IPS-18c (cell line): ENCODE measurements around the gene SLC8A2.
"Not testable (repeated sequence)": the region's sequence is repeated elsewhere in the genome, so short reads cannot be mapped to it uniquely, and the experiment has no call there.

Source experiments
- H3K4me3 ChIP-seq: 2 replicates; pipeline ENCODE4 v1.7.0; 2013; ENCODE audit warnings: low read depth, mild to moderate bottlenecking, low read length, moderate library complexity; ENCODE audit not compliant: insufficient read depth
- H3K9me3 ChIP-seq: one replicate; pipeline ENCODE4 v1.6.1; 2013; ENCODE audit warnings: mild to moderate bottlenecking, low read length, moderate library complexity; ENCODE audit not compliant: control insufficient read depth, insufficient read depth

The SLC8A2 gene

DNA sequence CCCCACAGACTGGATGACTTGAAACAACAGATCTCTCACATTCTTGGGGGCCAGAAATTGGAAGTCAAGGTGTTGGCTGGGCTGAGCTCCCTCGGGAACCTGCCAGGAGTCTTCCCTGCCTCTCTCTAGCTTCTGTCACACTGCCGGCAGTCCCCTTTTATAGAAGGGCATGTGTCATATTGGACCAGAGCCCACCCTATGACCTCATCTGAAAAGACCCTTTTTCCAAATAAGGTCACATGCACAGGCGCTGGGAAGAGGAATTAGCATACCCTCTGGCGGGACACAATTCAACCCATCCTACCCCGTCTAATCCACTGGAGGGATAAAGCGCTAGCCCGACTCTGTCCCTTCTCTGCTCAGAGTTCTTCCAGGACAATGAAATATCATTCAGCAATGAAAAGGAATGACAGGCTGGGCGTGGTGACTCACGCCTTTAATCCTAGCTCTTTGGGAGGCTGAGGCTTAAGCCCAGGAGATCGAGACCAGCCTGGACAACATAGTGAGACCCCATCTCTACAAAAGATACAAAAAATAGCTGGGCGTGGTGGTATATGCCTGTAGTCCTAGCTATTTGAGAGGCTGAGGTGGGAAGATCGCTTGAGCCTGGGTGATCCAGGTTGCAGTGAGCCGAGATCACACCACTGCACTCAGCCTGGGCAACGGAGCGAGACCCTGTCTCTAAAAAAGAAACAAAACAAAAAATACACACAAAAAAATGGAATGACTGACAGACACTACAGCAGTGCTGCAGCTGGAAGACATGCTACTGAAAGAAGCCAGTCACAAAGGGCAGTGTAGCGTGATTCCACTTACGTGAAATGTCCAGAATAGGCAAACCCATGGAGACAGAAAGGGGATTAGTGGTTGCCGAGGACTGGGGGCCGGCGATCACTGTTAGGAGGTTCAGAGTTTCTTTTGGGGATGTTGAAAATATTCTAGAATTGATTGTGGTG, 80.9 kb downstream of the SLC8A2 start:
- no peak overlapping the region for H3K4me3 ChIP-seq
- no peaks in the 10 kb centered on the region for H3K9me3 ChIP-seq

DNA sequence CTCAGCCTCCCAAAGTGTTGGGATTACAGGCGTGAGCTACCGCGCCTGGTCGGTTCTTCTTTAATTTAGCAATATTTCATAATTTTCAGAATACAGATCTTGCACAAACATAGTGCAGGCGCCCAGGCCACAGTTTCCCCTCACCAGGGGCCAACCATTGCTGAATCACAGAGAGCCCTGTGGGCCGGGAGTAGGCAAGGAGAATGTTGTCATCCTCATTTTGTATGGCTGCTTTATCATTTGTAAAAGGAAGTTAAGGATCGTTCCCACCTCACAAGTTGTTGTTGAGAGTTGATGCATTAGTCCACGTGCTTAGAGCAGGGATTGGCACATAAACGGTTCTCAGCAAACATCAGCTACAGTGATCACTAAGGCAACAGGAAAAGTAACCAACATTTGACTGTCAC, 82.5 kb downstream of the SLC8A2 start:
- H3K4me3 ChIP-seq = no peak overlapping the region
- no peaks in the 10 kb centered on the region for H3K9me3 ChIP-seq

DNA sequence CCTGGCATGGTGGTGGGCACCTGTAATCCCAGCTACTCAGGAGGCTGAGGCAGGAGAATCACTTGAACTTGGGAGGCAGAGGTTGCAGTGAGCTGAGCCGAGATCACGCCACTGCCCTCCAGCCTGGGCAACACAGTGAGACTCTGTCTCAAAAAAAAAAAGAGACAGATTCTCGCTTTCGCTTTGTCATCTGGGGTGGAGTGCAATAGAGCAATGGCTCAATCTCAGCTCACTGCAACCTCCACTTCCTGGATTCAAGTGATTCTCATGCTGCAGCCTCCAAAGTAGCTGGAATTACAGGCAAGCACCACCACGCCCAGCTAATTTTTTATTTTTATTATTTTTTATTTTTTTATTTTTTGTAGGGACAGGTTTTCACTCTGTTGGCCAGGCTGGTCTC, 83.0 kb downstream of the SLC8A2 start:
- H3K4me3 ChIP-seq, H3K9me3 ChIP-seq: not testable (repeated sequence)

DNA sequence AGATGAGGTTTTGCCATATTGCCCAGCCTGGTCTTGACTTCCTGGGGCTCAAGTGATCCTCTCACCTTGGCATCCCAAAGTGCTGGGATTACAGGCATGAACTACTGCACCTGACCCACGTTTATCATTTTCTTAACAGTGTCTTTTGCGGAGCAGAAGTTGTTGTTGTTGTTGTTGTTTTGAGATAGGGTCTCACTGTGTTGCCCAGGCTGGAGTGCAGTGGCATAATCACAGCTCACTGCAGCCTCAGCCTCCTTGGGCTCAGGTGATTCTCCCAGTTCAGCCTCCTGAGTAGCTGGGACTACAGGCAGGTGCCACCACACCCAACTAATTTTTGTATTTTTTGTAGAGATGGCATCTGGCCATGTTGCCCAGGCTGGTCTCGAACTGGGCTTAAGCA, 84.1 kb downstream of the SLC8A2 start:
- H3K4me3 ChIP-seq, H3K9me3 ChIP-seq: not testable (repeated sequence)

DNA sequence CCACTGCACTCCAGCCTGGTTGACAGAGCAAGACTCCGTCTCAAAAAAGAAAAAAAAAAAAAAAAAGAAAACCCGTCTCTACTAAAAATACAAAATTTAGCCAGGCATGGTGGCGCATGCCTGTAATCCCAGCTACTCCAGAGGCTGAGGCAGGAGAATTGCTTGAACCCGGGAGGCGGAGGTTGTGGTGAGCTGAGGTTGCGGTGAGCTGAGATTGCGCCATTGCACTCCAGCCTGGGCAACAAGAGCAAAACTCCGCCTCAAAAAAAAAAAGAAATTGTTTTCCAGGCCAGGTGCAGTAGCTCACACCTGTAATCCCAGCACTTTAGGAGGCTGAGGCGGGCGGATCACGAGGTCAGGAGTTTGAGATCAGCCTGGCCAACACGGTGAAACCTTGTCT, 85.1 kb downstream of the SLC8A2 start:
- H3K9me3 ChIP-seq, H3K4me3 ChIP-seq: not testable (repeated sequence)

DNA sequence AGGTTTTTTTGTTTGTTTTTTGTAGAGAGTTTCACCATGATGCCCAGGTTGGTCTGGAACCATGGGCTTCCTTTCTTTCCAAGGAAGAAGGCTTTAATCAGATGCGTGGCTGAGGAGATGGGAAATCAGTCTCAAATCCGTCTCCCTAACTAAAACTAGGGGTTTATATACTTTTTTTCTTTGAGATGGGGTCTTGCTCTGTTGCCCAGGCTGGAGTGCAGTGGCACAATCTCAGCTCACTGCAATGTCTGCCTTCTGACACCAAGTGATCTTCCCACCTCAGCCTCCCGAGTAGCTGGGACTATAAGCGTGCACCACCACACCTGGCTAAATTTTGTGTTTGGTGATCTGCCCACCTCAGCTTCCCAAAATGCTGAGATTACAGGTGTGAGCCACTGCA, 87.2 kb downstream of the SLC8A2 start:
- H3K9me3 ChIP-seq, H3K4me3 ChIP-seq: not testable (repeated sequence)

DNA sequence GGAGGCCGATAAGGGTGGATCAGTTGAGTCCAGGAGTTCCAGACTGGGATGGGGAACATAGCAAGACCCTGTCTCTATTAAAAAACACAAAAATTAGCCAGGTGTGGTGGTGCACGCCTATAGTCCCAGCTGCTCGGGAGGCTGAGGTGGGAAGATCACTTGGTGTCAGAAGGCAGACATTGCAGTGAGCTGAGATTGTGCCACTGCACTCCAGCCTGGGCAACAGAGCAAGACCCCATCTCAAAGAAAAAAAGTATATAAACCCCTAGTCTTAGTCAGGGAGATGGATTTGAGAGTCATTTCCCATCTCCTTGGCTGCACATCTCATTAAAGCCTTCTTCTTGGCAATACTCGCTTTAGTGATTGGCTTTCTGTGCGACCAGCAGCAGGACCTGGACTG, 87.8 kb downstream of the SLC8A2 start:
- not testable (repeated sequence) for H3K4me3 ChIP-seq, H3K9me3 ChIP-seq

DNA sequence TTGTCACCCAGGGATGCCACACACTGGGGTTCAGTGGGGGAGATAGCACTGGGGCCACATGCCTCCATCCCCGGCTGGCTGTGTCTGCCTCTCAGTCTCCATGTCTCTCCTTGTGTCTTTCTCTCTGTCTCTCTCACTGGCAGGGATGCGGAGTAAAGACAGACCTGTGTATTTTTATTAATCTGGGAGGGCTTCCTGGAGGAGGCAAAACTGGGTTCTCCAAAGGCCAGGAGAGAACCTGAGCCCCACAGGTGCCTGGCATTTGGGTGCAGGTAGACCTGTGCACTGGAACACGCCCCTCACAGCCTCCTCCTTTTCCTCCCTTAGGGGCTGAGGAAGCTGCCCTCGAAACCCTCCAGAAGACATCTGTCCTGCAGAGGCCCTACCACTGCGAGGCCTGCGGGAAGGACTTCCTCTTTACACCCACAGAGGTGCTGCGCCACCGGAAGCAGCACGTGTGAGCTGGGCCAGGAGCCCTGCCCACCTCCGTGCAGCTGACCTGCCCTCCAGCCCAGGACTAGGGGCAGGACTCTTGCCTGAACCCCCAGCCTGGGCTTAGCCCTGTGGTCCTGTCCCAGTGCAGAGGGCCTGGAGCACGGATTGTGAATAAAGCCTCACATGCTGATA, 89.9 kb downstream of the SLC8A2 start:
- H3K9me3 ChIP-seq = no peaks in the 10 kb centered on the region
- H3K4me3 ChIP-seq = no peak overlapping the region

DNA sequence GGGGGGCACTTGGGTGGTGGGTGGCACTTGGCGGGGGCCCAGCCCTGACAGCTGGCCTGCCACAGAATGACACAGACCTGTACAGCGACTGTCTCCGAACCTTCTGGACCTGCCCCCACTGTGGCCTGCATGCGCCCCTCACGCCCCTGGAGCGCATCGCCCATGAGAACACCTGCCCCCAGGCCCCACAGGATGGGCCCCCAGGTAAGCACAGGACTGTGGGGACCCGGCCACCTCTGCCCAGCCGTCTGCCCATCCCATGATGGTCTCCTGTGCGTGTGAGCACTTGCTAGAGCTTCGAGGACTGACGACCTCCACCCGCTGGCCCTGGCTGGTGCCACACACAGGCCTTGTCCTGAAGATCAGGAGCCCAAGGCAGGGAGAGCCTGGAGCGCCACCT, 90.6 kb downstream of the SLC8A2 start:
- no peak overlapping the region for H3K4me3 ChIP-seq
- no peaks in the 10 kb centered on the region for H3K9me3 ChIP-seq

DNA sequence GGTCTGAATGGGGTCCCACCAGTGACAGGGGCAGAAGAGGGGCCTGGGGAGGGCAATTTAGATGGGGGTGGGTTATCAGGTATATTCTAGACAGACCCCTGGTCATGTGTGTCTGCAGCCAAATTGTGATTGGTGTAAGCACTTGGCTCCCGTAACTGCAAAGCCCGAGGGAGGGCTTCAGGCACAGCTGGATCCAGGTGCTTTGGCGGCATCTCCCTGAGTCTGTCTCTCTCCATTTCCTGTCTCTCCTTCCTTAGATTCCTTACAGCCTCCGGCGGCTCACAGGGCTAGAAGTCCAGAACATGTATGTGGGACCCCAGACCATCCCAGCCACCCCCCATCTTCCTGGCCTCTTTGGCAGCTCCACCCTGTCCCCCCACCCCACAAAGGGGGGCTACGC, 91.1 kb downstream of the SLC8A2 start:
- no peak overlapping the region for H3K4me3 ChIP-seq
- no peaks in the 10 kb centered on the region for H3K9me3 ChIP-seq

DNA sequence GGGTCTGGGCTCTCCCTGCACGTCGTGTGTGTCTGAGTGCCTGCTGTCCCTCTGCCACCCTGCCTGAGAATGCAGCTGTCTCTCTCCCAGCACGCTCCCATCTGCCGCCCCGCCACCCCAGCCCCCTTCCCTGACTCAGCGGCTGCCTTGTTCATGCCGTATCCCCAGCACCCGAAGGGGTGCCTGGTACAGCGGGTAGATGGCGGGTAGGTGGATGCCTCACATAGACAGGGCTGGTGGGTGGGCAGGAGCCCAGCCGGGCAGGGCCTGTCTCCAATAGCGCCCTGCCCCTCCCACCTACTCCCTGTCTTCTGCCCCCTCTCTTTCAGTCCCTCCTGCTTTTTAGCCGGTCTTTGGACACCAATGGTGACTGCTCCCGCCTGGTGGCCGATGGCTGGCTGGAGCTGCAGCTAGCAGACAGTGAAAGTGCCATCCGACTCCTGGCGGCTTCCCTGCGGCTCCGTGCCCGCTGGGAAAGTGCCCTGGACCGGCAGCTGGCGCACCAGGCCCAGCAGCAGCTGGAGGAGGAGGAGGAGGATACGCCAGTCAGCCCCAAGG, 92.2 kb downstream of the SLC8A2 start:
- H3K4me3 ChIP-seq = no peak overlapping the region
- H3K9me3 ChIP-seq = no peaks in the 10 kb centered on the region

DNA sequence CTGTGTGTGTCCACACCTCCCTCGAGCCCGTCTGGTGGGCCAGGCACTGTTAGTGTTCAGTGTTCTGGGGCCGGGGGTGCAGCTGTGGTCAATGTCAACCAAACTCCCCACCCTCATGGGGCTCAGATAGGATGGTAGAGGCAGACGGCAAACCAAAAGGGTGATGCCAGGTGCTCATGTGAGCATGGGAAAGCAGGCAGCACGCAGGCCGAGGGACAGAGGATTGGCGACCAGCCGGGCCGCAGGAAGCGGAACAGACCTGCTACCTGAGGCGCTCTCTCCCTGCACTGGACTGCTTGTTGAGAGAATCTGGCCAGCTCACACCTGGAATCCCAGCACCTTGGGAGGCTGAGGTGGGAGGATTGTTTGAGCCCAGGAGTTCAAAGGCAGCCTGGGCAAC, 93.4 kb downstream of the SLC8A2 start:
- Histone ChIP-seq H3K4me3 (no peak overlapping the region), H3K9me3 (no peaks in the 10 kb centered on the region)
